ENCODE measurements around the gene PMS1.
"Not testable (repeated sequence)": the region's sequence is repeated elsewhere in the genome, so short reads cannot be mapped to it uniquely, and the experiment has no call there.

Gene PMS1

DNA sequence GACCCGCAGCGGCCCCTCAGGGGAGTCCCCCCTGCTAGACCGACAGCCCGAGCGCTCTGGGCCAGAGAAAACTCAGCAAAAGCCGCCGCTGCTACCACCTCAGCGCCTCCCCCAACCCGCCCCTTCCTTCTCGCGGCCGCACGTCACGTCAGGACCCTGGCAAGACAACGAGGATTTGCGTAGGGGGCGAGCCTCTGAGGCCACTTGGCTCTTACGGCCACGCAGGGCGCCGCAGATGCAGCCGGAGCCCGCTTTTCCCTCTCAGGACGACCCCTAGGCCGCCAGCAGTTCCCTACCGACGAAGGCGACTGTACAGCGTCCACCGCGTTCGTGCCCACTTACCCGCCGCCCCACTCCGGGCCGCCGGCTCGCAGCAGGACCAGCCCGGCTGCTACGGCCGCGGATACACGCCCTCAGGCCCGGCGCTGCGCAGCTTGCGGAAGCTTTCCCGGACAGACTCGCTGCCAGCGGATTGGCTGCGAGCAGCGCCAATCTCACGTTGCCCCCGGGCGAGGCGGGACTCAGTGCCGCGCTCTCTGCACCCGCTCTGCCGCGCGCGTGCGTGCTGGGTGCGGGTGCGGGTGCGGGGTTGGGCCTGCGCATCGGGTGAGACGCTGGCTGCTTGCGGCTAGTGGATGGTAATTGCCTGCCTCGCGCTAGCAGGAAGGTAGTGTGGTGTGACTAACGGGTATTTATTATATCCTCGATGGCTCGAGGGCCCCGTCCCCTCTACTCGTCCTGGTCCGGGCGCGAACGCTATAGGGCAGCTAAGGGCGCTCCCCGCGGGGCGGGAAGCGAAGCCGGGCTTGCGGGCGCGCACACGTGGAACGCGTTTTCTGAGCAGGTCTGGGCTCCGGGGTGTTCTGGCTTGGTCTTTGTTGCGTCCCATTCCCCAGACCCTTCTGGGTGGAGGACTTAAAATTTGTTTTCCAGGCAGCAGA is at the start of gene PMS1, which contains the start of gene ORMDL1:
TSS of gene PMS1 (plus strand) at position 524 of the 941 bp plus-strand sequence. CDS start 7,360 bp downstream, outside the sequence.
TSS of gene ORMDL1 (minus strand) at position 413 of the 941 bp plus-strand sequence. CDS start 1,744 bp downstream, outside the sequence.
- DNase-seq (peak; percentile 95), ATAC-seq (peak; percentile 96)
- Mint-ChIP-seq H3K4me3 (peak within 1 kb of the TSS; percentile 90), H3K4me1 (peaks cover 55% of the 10 kb centered on the region), H3K9me3 (no peaks in the 10 kb centered on the region), H3K27me3 (no peaks in the 10 kb centered on the region), H3K27ac (peak within 1 kb of the TSS; percentile 92), H3K36me3 (ENCODE audit: low read depth) (peaks cover 53% of the 10 kb centered on the region)

DNA sequence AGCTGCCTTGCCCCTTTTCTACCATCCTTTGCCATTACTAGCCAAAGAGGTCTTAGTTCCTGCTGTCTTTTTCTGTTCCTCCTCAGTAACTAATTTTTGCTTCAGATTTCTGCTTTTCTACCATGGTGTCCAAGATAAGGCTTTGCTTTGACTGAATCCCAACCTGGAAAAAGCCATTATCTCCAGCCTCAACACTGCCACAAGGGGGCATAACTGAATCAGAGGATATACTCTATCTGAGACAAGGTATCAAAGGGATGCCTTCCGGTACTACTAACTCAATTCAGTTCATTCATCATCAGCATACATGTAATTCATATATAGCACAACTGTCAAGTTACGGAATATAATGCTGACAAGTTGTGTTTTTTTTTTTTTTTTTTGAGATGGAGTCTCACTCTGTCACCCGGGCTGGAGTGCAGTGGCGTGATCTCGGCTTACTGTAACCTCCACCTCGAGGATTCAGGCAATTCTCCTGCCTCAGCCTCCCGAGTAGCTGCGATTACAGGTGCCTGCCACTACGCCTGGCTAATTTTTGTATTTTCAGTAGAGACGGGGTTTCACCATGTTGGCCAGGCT is 33.1 kb upstream of the PMS1 start:
- Mint-ChIP-seq H3K9me3 (no peaks in the 10 kb centered on the region), H3K27ac (no peak overlapping the region), H3K4me1 (no peaks in the 10 kb centered on the region), H3K36me3 (ENCODE audit: low read depth) (peaks cover 18% of the 10 kb centered on the region), H3K4me3 (no peak overlapping the region), H3K27me3 (no peaks in the 10 kb centered on the region)
- DNase-seq (peak; percentile 24), ATAC-seq (peak; percentile 71)

DNA sequence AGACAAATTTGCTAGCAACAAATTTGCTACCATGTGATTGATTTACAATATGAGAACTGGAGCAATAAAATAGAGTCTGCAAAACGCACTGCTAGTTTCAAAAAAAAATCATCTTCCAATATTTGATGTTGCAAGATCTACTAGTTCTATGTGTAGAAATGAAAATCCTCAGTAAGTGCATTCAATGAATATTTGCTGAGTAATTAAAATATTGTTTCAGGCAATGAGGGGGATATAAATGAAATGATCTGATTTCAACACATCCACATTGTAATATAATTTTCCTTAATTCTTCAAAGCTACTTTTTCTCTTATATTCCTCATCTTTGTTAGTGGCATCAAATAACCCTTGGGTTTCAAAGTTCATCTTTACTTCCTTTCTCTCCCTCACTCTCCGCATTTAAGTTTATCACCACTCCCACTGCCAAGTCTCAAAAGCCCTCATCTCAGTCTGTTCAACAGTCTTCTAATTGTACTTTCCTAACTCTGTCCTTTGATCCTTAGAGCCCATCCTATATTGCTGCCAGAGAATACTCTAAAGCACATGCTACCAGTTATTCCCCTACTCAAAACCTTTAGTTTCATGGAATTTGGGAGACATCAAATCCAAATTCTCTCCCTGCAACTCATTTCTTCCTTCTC is 27.8 kb upstream of the PMS1 start:
- Mint-ChIP-seq H3K9me3 (no peaks in the 10 kb centered on the region), H3K27ac (no peak overlapping the region), H3K4me1 (peaks cover 4% of the 10 kb centered on the region), H3K27me3 (no peaks in the 10 kb centered on the region), H3K36me3 (ENCODE audit: low read depth) (peaks cover 15% of the 10 kb centered on the region), H3K4me3 (no peak overlapping the region)
- DNase-seq (no peak), ATAC-seq (no peak)

DNA sequence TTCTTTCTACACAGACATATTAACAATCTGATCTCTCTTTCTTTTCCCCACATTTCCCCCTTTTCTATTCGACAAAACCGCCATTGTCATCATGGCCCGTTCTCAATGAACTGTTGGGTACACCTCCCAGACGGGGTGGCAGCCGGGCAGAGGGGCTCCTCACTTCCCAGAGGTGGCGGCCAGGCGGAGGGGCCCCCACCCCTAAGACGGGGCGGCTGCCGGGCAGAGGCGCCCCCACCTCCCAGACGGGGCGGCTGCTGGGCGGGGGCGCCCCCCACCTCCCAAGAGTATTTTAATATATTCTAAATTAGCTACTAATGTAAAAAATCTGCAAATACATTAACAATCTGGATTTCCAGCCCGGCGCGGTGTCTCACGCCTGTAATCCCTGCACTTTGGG is 24.1 kb upstream of the PMS1 start:
- H3K9me3 Mint-ChIP-seq; H3K27me3 Mint-ChIP-seq; H3K27ac Mint-ChIP-seq; H3K4me3 Mint-ChIP-seq; DNase-seq; ATAC-seq; H3K36me3 Mint-ChIP-seq (ENCODE audit: low read depth): not testable (repeated sequence)
- H3K4me1 Mint-ChIP-seq = peaks cover 15% of the 10 kb centered on the region

DNA sequence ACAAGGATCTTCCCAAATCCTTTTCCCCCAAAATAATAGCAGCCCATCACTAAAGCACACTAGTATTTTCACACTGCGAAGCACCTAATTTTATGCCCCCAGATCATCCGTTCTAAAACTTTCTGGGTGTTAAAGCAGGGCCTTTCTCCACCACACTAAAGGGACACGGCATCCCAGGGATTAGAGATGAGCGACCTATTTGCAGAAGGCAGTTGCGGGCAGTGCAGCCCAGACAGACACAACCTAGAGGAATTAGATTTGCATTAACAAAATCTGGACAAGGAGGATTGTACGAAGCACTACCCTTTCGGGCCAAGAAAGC is 22.1 kb upstream of the PMS1 start:
- ATAC-seq = peak; percentile 2

DNA sequence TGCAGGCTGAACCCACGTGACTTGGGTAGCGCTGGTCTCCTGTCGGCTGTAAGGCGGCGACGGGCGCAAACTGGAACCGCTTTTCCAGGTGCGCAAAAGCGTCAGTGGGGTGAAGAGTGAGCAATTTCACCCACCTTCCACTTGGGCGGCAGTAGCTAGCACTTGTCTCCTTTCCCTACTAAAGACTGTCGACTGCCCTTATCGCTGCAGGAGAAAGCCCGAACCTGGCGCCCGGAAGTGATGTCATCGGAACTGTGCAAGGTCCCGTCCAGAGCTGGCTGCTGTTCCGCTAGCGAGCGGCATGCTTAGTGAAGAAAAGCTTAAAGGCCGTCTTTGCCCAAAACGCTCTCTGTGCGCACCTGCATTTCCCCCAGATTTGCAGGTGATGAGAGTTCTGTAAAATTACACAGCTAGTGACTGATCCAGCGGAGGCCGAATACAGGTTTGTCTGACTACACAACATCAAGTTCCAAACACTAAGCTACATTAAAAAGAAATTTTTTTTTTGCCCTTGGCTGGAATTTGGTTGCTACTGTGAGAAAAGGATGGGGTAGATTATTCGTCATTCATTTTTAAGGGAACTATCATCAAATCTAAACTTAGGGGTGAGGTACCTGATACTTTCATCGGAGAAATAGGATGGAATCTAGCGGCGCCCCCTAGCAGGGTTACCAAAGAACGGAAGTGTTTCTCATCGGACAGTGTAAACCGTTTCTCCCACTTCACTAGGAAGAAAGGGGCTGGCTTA is 21.5 kb upstream of the PMS1 start, which contains the start of gene OSGEPL1:
TSS of gene OSGEPL1 (minus strand) at position 242 of the 748 bp plus-strand sequence. CDS start 1,152 bp downstream, outside the sequence.
- H3K27ac Mint-ChIP-seq = peak within 1 kb of the TSS; percentile 88

More for the DNA sequence above, 22.1 kb upstream of the PMS1 start:
- peaks cover 14% of the 10 kb centered on the region for H3K36me3 Mint-ChIP-seq (ENCODE audit: low read depth)
- no peaks in the 10 kb centered on the region for H3K27me3 Mint-ChIP-seq
- peaks cover 15% of the 10 kb centered on the region for H3K4me1 Mint-ChIP-seq
- no peak for DNase-seq
- H3K9me3 Mint-ChIP-seq = no peaks in the 10 kb centered on the region
- peak overlapping the region; percentile 91 for H3K4me3 Mint-ChIP-seq
- H3K27ac Mint-ChIP-seq = peak overlapping the region; percentile 88

DNA sequence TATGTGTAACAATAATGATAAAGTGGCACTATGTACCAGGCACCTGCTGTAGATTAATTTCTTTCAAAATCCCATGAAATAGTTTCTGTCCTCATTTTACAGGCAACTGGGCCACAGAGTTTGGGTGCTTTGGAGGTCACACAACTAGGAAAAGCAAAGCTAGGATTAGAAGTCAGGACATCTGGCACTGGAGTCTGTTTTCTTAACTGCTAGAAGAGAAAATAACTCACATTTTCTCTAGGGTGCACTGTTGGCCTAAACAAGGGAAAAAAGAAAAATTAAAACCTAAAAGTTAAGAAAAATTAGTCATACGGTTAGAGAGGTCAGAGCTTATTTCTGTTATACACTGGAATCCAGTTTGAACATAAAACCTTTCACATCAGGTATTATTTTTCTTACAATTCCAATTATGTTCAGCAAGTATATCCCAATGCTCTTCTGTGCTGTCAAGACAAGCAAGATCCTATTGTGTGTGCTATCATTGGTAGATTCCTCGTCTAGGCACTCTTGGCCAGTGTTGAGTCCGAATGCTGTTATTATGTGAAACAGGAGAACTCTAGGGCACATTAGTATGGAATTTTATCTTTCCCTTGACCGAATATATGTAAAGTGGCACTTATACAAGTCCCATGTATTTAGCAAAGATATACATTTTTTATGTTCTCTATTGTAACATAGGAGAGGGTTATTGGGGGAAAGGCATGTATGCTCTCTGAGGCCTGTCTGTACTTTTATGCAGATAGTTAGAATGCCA is 20.2 kb upstream of the PMS1 start:
- H3K36me3 Mint-ChIP-seq (ENCODE audit: low read depth) = peaks cover 14% of the 10 kb centered on the region
- DNase-seq (no peak), ATAC-seq (no peak)
- no peaks in the 10 kb centered on the region for H3K9me3 Mint-ChIP-seq
- no peaks in the 10 kb centered on the region for H3K27me3 Mint-ChIP-seq
- peak overlapping the region; percentile 88 for H3K27ac Mint-ChIP-seq
- peaks cover 15% of the 10 kb centered on the region for H3K4me1 Mint-ChIP-seq
- peak overlapping the region; percentile 91 for H3K4me3 Mint-ChIP-seq

More for the DNA sequence above, 21.5 kb upstream of the PMS1 start, which contains the start of gene OSGEPL1:
- ATAC-seq (peak; percentile 99), DNase-seq (peak; percentile 91)
- peaks cover 15% of the 10 kb centered on the region for H3K4me1 Mint-ChIP-seq
- peaks cover 15% of the 10 kb centered on the region for H3K36me3 Mint-ChIP-seq (ENCODE audit: low read depth)
- H3K9me3 Mint-ChIP-seq = no peaks in the 10 kb centered on the region
- H3K4me3 Mint-ChIP-seq = peak within 1 kb of the TSS; percentile 91
- no peaks in the 10 kb centered on the region for H3K27me3 Mint-ChIP-seq

DNA sequence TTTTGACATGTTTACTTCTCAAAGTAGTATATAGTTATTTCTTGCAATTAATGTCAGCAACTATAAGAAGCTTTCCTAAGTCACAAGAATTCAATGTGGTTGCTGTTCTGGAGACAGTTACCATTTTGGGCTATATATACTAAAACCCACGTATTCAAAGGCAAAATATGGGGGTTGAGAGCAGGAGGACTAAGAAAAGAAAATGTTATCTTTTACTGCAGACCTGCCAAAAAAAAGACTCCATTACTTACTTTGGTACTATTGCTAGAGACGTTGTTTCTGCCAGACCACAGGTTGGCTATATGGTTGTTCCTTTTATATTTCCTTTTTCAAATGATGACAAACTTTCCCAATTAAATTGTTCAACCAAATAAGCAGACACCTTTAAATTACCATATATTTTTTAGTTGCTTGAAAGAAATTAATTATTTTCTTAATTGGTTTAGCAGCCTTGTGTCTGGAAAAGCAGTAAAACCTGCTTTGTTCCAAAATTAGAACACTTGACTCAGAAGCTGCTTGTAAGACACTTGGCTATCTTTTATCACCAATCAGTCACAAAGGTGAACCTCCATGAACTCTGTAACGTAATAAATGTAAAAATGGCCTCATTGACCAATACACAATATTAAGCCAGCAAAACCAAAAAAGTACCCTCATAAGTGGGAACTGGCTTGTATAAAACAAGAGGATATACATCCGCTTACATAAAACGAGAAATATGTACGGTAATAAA is 13.5 kb upstream of the PMS1 start:
- Mint-ChIP-seq H3K36me3 (ENCODE audit: low read depth) (peaks cover 38% of the 10 kb centered on the region), H3K27ac (no peak overlapping the region), H3K27me3 (no peaks in the 10 kb centered on the region), H3K9me3 (no peaks in the 10 kb centered on the region), H3K4me1 (peaks cover 2% of the 10 kb centered on the region), H3K4me3 (no peak overlapping the region)
- ATAC-seq (no peak), DNase-seq (no peak)

DNA sequence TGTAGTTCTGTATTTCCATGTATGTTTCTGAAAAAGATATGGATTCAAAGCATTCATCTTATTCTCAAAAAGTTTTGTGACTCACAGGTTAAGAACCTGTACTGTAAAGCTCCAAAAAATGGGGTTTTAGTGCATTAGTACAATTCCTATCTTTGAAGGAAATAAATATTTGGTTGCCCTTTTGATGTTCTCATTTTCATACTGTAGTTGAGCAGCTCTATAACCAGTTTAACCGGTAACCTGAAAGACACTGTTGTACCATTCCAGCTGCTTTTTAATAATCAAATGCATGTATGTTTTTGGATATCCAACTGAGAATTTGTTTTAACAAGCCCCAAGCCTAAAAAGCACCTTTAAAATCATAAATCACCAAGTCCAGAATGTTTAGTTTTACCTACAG is 12.0 kb upstream of the PMS1 start:
- DNase-seq = no peak
- Mint-ChIP-seq H3K9me3 (no peaks in the 10 kb centered on the region), H3K27me3 (no peaks in the 10 kb centered on the region), H3K36me3 (ENCODE audit: low read depth) (peaks cover 35% of the 10 kb centered on the region), H3K4me3 (no peak overlapping the region), H3K4me1 (peaks cover 2% of the 10 kb centered on the region), H3K27ac (no peak overlapping the region)
- ATAC-seq = no peak

DNA sequence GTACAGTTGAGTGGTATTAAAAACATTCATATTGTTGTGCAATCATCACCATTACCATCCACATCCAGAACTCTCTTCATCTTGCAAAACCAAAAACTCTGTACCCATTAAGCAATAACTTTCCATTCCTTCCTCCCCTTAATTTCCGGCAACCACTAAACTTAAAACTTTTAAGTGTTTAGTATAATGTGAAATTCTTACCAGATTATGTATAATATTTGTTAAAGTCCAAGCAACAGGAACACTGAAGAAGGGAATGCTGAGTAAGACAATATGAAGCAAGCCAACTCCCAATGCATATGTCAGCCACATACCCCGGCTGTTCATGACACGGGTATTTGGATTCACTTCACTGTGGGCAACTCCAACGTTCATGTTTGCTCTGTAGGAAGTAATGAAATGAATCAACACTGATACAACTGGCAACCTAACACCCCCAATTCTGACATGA is 2.0 kb upstream of the PMS1 start:
- Mint-ChIP-seq H3K27me3 (no peaks in the 10 kb centered on the region), H3K9me3 (no peaks in the 10 kb centered on the region), H3K4me3 (peak overlapping the region; percentile 90), H3K36me3 (ENCODE audit: low read depth) (peaks cover 57% of the 10 kb centered on the region), H3K27ac (peak overlapping the region; percentile 92), H3K4me1 (peaks cover 56% of the 10 kb centered on the region)
- no peak for ATAC-seq
- DNase-seq = no peak

DNA sequence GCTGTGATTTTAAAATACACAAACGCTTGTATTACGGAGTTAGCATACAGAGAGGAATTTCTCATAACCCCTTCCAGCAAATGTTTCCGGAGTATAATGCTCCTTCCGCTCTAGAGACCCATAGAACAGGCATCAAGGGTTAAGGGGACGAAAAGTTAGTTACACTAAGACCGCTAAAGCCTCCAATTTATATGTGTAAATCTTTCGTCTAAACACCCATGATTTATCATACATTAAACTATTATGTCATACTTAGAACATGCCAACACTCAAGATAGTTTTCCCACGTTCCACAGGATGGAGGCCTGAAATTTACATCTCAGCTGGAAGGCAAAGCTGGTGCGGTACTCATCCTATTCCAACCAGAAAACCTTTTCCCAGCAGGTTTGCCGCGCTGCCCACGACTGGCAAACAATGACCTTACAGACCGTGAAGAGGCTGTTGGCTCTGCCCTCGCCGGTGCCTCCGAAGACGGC is 761 bp upstream of the PMS1 start:
- peak overlapping the region; percentile 90 for H3K4me3 Mint-ChIP-seq
- H3K4me1 Mint-ChIP-seq = peaks cover 58% of the 10 kb centered on the region
- peak overlapping the region; percentile 92 for H3K27ac Mint-ChIP-seq
- DNase-seq = no peak
- no peaks in the 10 kb centered on the region for H3K27me3 Mint-ChIP-seq
- peak; percentile 22 for ATAC-seq
- no peaks in the 10 kb centered on the region for H3K9me3 Mint-ChIP-seq
- H3K36me3 Mint-ChIP-seq (ENCODE audit: low read depth) = peaks cover 60% of the 10 kb centered on the region

DNA sequence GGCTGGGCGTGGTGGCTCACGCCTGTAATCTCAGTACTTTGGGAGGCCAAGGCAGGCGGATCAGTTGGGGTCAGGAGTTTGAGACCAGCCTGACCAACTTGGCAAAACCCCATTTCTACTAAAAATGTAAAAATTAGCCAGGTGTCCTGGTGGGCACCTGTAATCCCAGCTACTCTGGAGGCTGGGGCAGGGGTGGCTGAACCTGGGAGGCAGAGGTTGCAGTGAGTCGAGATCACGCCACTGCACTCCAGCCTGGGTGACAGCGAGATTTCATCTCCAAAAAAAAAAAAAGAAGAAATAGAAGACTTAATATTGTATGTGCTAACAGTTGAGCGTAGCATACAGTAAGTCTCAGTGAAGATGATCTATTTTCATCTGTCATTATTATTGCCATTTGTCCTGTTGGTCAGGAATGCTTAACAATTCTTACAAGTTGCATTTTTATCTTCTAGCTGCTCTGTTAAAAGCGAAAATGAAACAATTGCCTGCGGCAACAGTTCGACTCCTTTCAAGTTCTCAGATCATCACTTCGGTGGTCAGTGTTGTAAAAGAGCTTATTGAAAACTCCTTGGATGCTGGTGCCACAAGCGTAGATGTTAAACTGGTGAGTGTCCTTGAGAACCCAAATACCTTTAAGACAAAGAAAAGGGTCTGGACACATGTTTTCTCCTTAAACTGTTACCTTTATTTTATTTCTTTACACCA is 7.2 kb downstream of the PMS1 start:
- Mint-ChIP-seq H3K27ac (no peak overlapping the region), H3K27me3 (no peaks in the 10 kb centered on the region), H3K36me3 (ENCODE audit: low read depth) (peaks cover 42% of the 10 kb centered on the region), H3K4me3 (peak overlapping the region; percentile 54), H3K4me1 (peaks cover 9% of the 10 kb centered on the region), H3K9me3 (no peaks in the 10 kb centered on the region)
- ATAC-seq = no peak
- no peak for DNase-seq
